ENCODE measurements around the gene IL9R.
"Not testable (repeated sequence)": the region's sequence is repeated elsewhere in the genome, so short reads cannot be mapped to it uniquely, and the experiment has no call there.

DNA sequence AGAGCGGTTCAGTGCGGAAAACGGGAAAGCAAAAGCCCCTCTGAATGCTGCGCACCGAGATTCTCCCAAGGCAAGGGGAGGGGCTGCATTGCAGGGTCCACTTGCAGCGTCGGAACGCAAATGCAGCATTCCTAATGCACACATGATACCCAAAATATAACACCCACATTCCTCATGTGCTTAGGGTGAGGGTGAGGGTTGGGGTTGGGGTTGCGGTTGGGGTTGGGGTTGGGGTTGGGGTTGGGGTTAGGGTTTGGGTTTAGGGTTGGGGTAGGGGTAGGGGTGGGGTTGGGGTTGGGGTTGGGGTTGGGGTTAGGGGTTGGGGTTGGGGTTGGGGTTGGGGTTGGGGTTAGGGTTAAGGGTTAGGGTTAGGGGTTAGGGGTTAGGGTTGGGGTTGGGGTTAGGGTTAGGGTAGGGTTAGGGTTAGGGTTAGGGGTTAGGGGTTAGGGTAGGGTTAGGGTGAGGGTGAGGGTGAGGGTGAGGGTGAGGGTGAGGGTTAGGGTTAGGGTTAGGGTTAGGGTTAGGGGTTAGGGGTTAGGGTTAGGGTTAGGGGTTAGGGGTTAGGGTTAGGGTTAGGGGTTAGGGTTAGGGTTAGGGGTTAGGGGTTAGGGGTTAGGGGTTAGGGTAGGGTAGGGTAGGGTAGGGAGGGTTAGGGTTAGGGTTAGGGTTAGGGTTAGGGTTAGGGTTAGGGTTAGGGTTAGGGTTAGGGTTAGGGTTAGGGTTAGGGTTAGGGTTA lies 32.4 kb downstream of the IL9R start:
- TF ChIP-seq, protein P1, sequence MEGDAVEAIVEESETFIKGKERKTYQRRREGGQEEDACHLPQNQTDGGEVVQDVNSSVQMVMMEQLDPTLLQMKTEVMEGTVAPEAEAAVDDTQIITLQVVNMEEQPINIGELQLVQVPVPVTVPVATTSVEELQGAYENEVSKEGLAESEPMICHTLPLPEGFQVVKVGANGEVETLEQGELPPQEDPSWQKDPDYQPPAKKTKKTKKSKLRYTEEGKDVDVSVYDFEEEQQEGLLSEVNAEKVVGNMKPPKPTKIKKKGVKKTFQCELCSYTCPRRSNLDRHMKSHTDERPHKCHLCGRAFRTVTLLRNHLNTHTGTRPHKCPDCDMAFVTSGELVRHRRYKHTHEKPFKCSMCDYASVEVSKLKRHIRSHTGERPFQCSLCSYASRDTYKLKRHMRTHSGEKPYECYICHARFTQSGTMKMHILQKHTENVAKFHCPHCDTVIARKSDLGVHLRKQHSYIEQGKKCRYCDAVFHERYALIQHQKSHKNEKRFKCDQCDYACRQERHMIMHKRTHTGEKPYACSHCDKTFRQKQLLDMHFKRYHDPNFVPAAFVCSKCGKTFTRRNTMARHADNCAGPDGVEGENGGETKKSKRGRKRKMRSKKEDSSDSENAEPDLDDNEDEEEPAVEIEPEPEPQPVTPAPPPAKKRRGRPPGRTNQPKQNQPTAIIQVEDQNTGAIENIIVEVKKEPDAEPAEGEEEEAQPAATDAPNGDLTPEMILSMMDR (IDR thresholded peaks at IDR 0.05) = not testable (repeated sequence)
- not testable (repeated sequence) for TF ChIP-seq POLR2A (IDR thresholded peaks at IDR 0.05)

Measured in Peyer's patch (tissue), 4 donors.